Measurements from ENCODE around the gene TMCO4.

DNA sequence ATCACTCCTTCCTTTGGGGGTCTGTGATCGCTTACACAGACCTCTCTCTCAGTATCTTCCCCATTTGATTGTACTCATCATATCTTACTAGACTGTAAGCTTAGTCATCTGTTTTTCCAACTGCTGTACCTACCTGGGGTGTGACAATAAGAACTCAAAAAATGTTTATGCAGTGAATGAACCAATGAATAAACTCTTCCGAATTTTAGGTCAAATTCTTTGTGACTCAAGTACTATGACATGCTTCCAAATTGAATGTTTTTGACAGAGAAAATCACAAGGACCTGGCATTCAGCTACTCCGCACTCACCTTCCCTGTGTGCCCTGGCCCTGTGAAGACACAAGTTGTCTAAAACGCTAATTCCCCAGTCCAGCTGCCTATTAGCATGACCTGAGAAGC, 42.1 kb downstream of the TMCO4 start:
- no peak for TF ChIP-seq CTCF (IDR thresholded peaks at IDR 0.05; ENCODE audit: extremely low read depth in 1 of 2, insufficient read depth in 1 of 2, low read depth in 1 of 2, low read length in 2 of 2)
- no peak for TF ChIP-seq POLR2AphosphoS5 (IDR thresholded peaks at IDR 0.05; ENCODE audit: insufficient read depth, low read depth, low read length)
- no peak for TF ChIP-seq MAX (IDR thresholded peaks at IDR 0.05; ENCODE audit: insufficient read depth, insufficient read length)
- TF ChIP-seq MYC (IDR thresholded peaks at IDR 0.05; ENCODE audit: low read depth, low read length): no peak
- TF ChIP-seq JUN (IDR thresholded peaks at IDR 0.05; ENCODE audit: borderline replicate concordance, insufficient read depth, insufficient read length, low read depth): no peak
